K562 (cell line): ENCODE measurements around the gene SND1. TPM values are rescaled to one million over a fixed set of nuclear protein-coding genes. Genes with fewer than 3 reads are reported as not detected.

Source experiments
- ATAC-seq: fragments of 200-7000 bp; cut with Tn5 transposase; 3 replicates; pipeline ENCODE4 v1.9.1; 2020; ENCODE audit warnings: moderate library complexity
- BruUV-seq: library from RNA; stranded (reverse); fragments of 400-500 nt; replicated peaks from 2 replicates; lab custom pipeline; 2021; lab: Mats Ljungman, UMichigan
- CTCF ChIA-PET: fragments of 300-600 bp; formaldehyde crosslinking; extraction: SDS; loops from one replicate; lab custom pipeline; 2021; ENCODE audit warnings: low intra/inter-chr PET ratio; lab: Yijun Ruan, JAX
- POLR2A ChIA-PET: fragments of 300-600, 350-650 bp; sonication (Branson Sonifier 250); formaldehyde crosslinking; extraction: SDS; loops from one replicate; lab custom pipeline; 2021; ENCODE audit warnings: antibody characterized with exemption, inconsistent platforms; lab: Yijun Ruan, JAX
- DNase-seq, 4 experiments: peaks; one replicate each; pipeline versions ENCODE4 v3.0.0 to v3.0.0-alpha.2; 2011 to 2018; ENCODE audit warnings: low spot score in 3 of 4, mixed read lengths in 3 of 4; ENCODE audit errors: extremely low read depth in 1 of 4
- FAIRE-seq: peaks from 2 replicates; lab custom pipeline; 2011; peaks lifted over from hg19 to GRCh38; lab: Jason Lieb, UNC
- H2AFZ ChIP-seq: 2 replicates; pipeline ENCODE4 v1.6.0; 2011; ENCODE audit warnings: low read depth, low read length, control low read depth, inconsistent platforms
- H3K27ac ChIP-seq: fragments of 200-600 bp; 3 replicates; pipeline ENCODE4 v1.8.0; 2011; ENCODE audit warnings: low read depth, mild to moderate bottlenecking, control low read depth, inconsistent platforms, low read length, moderate library complexity, mixed read lengths; ENCODE audit errors: extremely low read depth
- H3K27me3 ChIP-seq, 2 experiments: fragments of 300-600 bp in 1 of 2; 2 replicates in 1 of 2; 3 replicates in 1 of 2; pipeline versions ENCODE4 v1.6.0 to v1.8.0; 2011; ENCODE audit warnings: inconsistent platforms in 2 of 2, low read length in 2 of 2, mild to moderate bottlenecking in 1 of 2, mixed read lengths in 1 of 2, moderate library complexity in 1 of 2; ENCODE audit not compliant: control insufficient read depth in 2 of 2, insufficient read depth in 2 of 2
- H3K36me3 ChIP-seq: fragments of 300-600 bp; 3 replicates; pipeline ENCODE4 v1.8.0; 2011; ENCODE audit warnings: mild to moderate bottlenecking, low read length, inconsistent platforms; ENCODE audit not compliant: control insufficient read depth, insufficient read depth
- H3K4me1 ChIP-seq, 2 experiments: fragments of 200-600 bp in 1 of 2; replicated peaks in 1 of 2; 2 replicates in 1 of 2; 3 replicates in 1 of 2; pipeline versions ENCODE4 v1.5.1 to v1.8.0; 2011; ENCODE audit warnings: inconsistent platforms in 2 of 2, low read length in 2 of 2, mild to moderate bottlenecking in 1 of 2, mixed read lengths in 1 of 2, moderate library complexity in 1 of 2; ENCODE audit not compliant: control insufficient read depth in 2 of 2, insufficient read depth in 2 of 2
- H3K4me2 ChIP-seq: 2 replicates; pipeline ENCODE4 v1.6.1; 2011; ENCODE audit warnings: low read length, control low read depth, inconsistent platforms, mixed read lengths; ENCODE audit not compliant: insufficient read depth
- H3K4me3 ChIP-seq: fragments of 200-600 bp; sonication (generic), shearing (Covaris generic); 2 replicates; pipeline ENCODE4 v1.5.1; 2016; ENCODE audit warnings: control low read depth, inconsistent platforms
- H3K79me2 ChIP-seq: fragments of 200-600 bp; 3 replicates; pipeline ENCODE4 v1.8.0; 2011; ENCODE audit warnings: low read length, inconsistent platforms; ENCODE audit not compliant: control insufficient read depth, insufficient read depth
- H3K9ac ChIP-seq, 2 experiments: 2 replicates each; pipeline versions ENCODE4 v1.6.0 to v1.6.1; 2011; ENCODE audit warnings: low read depth in 2 of 2, low read length in 2 of 2, control low read depth in 1 of 2, inconsistent platforms in 1 of 2, mild to moderate bottlenecking in 1 of 2, mixed read lengths in 1 of 2; ENCODE audit not compliant: insufficient read depth in 1 of 2
- H3K9me1 ChIP-seq: one replicate; pipeline ENCODE4 v1.6.0; 2011; ENCODE audit warnings: inconsistent platforms, mild to moderate bottlenecking, low read length, moderate library complexity; ENCODE audit not compliant: control insufficient read depth, insufficient read depth
- H3K9me3 ChIP-seq: replicated peaks from 2 replicates; pipeline ENCODE4 v1.5.1; 2011; ENCODE audit warnings: low read depth, low read length, inconsistent platforms; ENCODE audit not compliant: control insufficient read depth, insufficient read depth
- H4K20me1 ChIP-seq: replicated peaks from 2 replicates; pipeline ENCODE4 v1.6.1; 2011; ENCODE audit warnings: low read length, inconsistent platforms, mixed read lengths; ENCODE audit not compliant: control insufficient read depth, insufficient read depth
- ARID3B ChIP-seq: fragments of 250-450 bp; sonication (Bioruptor Pico); IDR thresholded peaks from 2 replicates; pipeline ENCODE4 v1.4.0; 2020; ENCODE audit warnings: borderline replicate concordance
- C11orf30 ChIP-seq: fragments of 450-650 bp; IDR thresholded peaks from 2 replicates; pipeline ENCODE4 v1.6.1; 2016; ENCODE audit warnings: low read depth, mild to moderate bottlenecking
- CBX1 ChIP-seq: sonication (generic); IDR thresholded peaks from 2 replicates; pipeline ENCODE4 v1.6.1; 2016; ENCODE audit warnings: antibody characterized with exemption, low read depth, mild to moderate bottlenecking
- CEBPB ChIP-seq: fragments of 450-650 bp; IDR thresholded peaks from 2 replicates; pipeline ENCODE4 v1.6.1; 2016; ENCODE audit warnings: missing genetic modification characterization, missing compliant biosample characterization
- CEBPG ChIP-seq, 3 experiments: fragments of 200-800 bp in 1 of 3; sonication (Bioruptor generic) in 1 of 3; sonication (generic) in 1 of 3; formaldehyde crosslinking in 1 of 3; IDR thresholded peaks in 2 of 3; conservative IDR thresholded peaks in 1 of 3; 2 replicates each; pipeline versions ENCODE4 v1.6.1 to v1.8.0; 2016 to 2022; ENCODE audit warnings: missing compliant biosample characterization in 2 of 3, missing genetic modification characterization in 2 of 3, mild to moderate bottlenecking in 1 of 3, missing genetic modification reagents in 1 of 3
- FOXM1 ChIP-seq, 2 experiments: fragments of 450-650 bp in 1 of 2; sonication (generic) in 1 of 2; formaldehyde crosslinking in 1 of 2; IDR thresholded peaks; 2 replicates each; pipeline versions ENCODE4 v1.6.1 to v1.9.0; 2017 to 2022; ENCODE audit warnings: low read depth in 2 of 2, mild to moderate bottlenecking in 2 of 2, missing genetic modification reagents in 1 of 2, moderate library complexity in 1 of 2
- MAFF ChIP-seq: IDR thresholded peaks from 2 replicates; pipeline ENCODE4 v1.6.1; 2012; ENCODE audit warnings: low read length, improper control_type of control experiment
- MAFG ChIP-seq: fragments of 450-650 bp; conservative IDR thresholded peaks from 2 replicates; pipeline ENCODE4 v1.6.1; 2016; ENCODE audit warnings: missing genetic modification characterization, missing compliant biosample characterization
- MAFK ChIP-seq: IDR thresholded peaks from 2 replicates; pipeline ENCODE4 v1.6.1; 2011; ENCODE audit warnings: low read length, improper control_type of control experiment
- NCOA6 ChIP-seq: fragments of 450-650 bp; IDR thresholded peaks from 2 replicates; pipeline ENCODE4 v1.6.1; 2017; ENCODE audit warnings: mild to moderate bottlenecking
- NR2F6 ChIP-seq: fragments of 450-650 bp; formaldehyde crosslinking; IDR thresholded peaks from 2 replicates; pipeline ENCODE4 v1.4.0; 2020; ENCODE audit warnings: mild to moderate bottlenecking
- OTX1 ChIP-seq: fragments of 450-650 bp; formaldehyde crosslinking; IDR thresholded peaks from 2 replicates; pipeline ENCODE4 v1.4.0; 2022; ENCODE audit warnings: mild to moderate bottlenecking
- RFX7 ChIP-seq: fragments of 250-450 bp; sonication (Bioruptor Pico); IDR thresholded peaks from 2 replicates; pipeline ENCODE4 v1.5.1; 2021; ENCODE audit warnings: mild to moderate bottlenecking
- SMAD2 ChIP-seq: fragments of 150-350 bp; IDR thresholded peaks from 2 replicates; pipeline ENCODE4 v1.6.1; 2014; ENCODE audit warnings: low read depth, mild to moderate bottlenecking, low read length
- TGIF2 ChIP-seq: sonication (generic); formaldehyde crosslinking; IDR thresholded peaks from 2 replicates; pipeline ENCODE4 v1.8.1; 2022; ENCODE audit warnings: mild to moderate bottlenecking, missing genetic modification reagents, moderate library complexity
- YY1 ChIP-seq, 3 experiments: IDR thresholded peaks; 2 replicates each; pipeline ENCODE4 v1.6.1; 2011; ENCODE audit warnings: low read length in 2 of 3, mild to moderate bottlenecking in 2 of 3, moderate library complexity in 2 of 3, borderline replicate concordance in 1 of 3, control low read depth in 1 of 3, low read depth in 1 of 3; ENCODE audit not compliant: insufficient read depth in 3 of 3, insufficient replicate concordance in 2 of 3, control insufficient read depth in 1 of 3, insufficient read length in 1 of 3; ENCODE audit errors: extremely low read depth in 1 of 3
- ZBTB5 ChIP-seq: fragments of 450-650 bp; IDR thresholded peaks from 2 replicates; pipeline ENCODE4 v1.6.1; 2017; ENCODE audit warnings: antibody characterized with exemption
- ZNF165 ChIP-seq: fragments of 250-450 bp; sonication (Bioruptor Pico); IDR thresholded peaks from 2 replicates; pipeline ENCODE4 v1.4.0; 2020; ENCODE audit warnings: borderline replicate concordance
- ZNF316 ChIP-seq: fragments of 450-650 bp; IDR thresholded peaks from 2 replicates; pipeline ENCODE4 v1.6.1; 2016
- ZNF586 ChIP-seq: fragments of 450-650 bp; formaldehyde crosslinking; conservative IDR thresholded peaks from 2 replicates; pipeline ENCODE4 v1.4.0; 2020; ENCODE audit warnings: mild to moderate bottlenecking, moderate library complexity
- WGBS: fragments of 100-300 bp; shearing (Covaris generic); methylation state at CpG from one replicate; pipeline ENCODE4 v1.1.6; 2016; ENCODE audit warnings: low coverage, mixed read lengths; ENCODE audit not compliant: insufficient coverage; ENCODE audit errors: missing lambda C conversion rate; 5-methylcytosine and 5-hydroxymethylcytosine counted together
- in situ Hi-C: fragments of 300-500 bp; cut with MboI; formaldehyde crosslinking; loops from 4 replicates; pipeline ENCODE4 v1.15.0; 2018; ENCODE audit warnings: inconsistent platforms, mixed read lengths
- intact Hi-C: fragments of 100-400 bp; cut with micrococcal nuclease; formaldehyde crosslinking; loops from 2 replicates; pipeline ENCODE4 v1.14.2; 2022
- polyA plus RNA-seq, 8 experiments: library from polyadenylated mRNA; depleted of rRNA in 4 of 8; stranded (reverse) in 5 of 8; unstranded in 3 of 8; fragments of >200 nt; fragmentation: Nextera tagmentation in 2 of 8; fragmentation: Illumina TruSeq in 1 of 8; extraction: Ambion mirVana in 2 of 8; extraction: Trizol in 1 of 8; gene quantifications; 2 replicates each; pipeline versions ENCODE4 v1.2.1 to v1.2.3, GENCODE V29; 2011 to 2014; ENCODE audit warnings: inconsistent platforms in 1 of 8, missing spikeins in 1 of 8
- total RNA-seq, 7 experiments: library from RNA; depleted of rRNA in 6 of 7; stranded (reverse); fragments of >200 nt in 6 of 7; fragmentation: Illumina TruSeq in 2 of 7; extraction: Trizol in 2 of 7; gene quantifications; 2 replicates each; pipeline versions ENCODE4 v1.2.1 to v1.2.3, GENCODE V29; 2011 to 2021; ENCODE audit warnings: low replicate concordance in 1 of 7

The SND1 gene
- total and polyA plus RNA-seq, 9 of the 15 experiments (the other 6 are each of a cell fraction or from before 2014, with no cell fraction given) = 46.5 to 307 (median 191) TPM

- Histone ChIP-seq H4K20me1 (no peaks in the 10 kb centered on the region), H3K36me3 (peaks cover 47% of the 10 kb centered on the region; the same call in 2 of the 3 replicates), H3K27ac (no peak overlapping the region), H3K9ac (no peak overlapping the region), H3K79me2 (peaks cover 2% of the 10 kb centered on the region; the same call in 1 of the 3 replicates), H3K4me1 (no peaks in the 10 kb centered on the region), H3K4me2 (no peak overlapping the region), H3K27me3 (no peaks in the 10 kb centered on the region), H3K4me3 (no peak overlapping the region), H3K9me1 (no peaks in the 10 kb centered on the region), H3K9me3 (no peaks in the 10 kb centered on the region), H2AFZ (no peak overlapping the region)
- no peak for ATAC-seq
- ChIA-PET POLR2A (interaction anchor here (1.0 to 2.3 kb wide), 6 partner anchors 10 to 35 kb away, joined by 3 to 11 read pairs (median 4); no protein-coding TSS in a partner anchor), CTCF (no interaction called here)
- no peak for FAIRE-seq
- 81% methylated on average over 9 of the region's 9 CpGs for WGBS
- no peak for DNase-seq
- in situ Hi-C loops = no loop called here
- intact Hi-C loops = no loop called here
- no TSS peak for BruUV-seq
- peak; percentile 58 for TF ChIP-seq MAFF
- TF ChIP-seq NR2F6 (CRISPR knock-in tag) = no peak
- TF ChIP-seq ARID3B (CRISPR knock-in tag) = no peak
- TF ChIP-seq C11orf30 = peak; percentile 74
- no peak for TF ChIP-seq SMAD2
- TF ChIP-seq ZNF586 (CRISPR knock-in tag) = no peak
- no peak for TF ChIP-seq ZNF165 (CRISPR knock-in tag)
- TF ChIP-seq ZBTB5 = no peak
- no peak for TF ChIP-seq TGIF2 (CRISPR knock-in tag)
- TF ChIP-seq FOXM1 (IDR thresholded peaks at IDR 0.05; ENCODE audit: low read depth) = no peak
- TF ChIP-seq FOXM1 (CRISPR knock-in tag; IDR thresholded peaks at IDR 0.05; ENCODE audit: low read depth) = no peak
- TF ChIP-seq MAFG (tag) = peak; percentile 62
- TF ChIP-seq NCOA6 = no peak
- peak; percentile 61 for TF ChIP-seq MAFK
- TF ChIP-seq CEBPB = peak; percentile 60
- no peak for TF ChIP-seq CBX1
- no peak for TF ChIP-seq YY1 (IDR thresholded peaks at IDR 0.05; ENCODE audit: borderline replicate concordance in 1 of 3, control insufficient read depth in 1 of 3, extremely low read depth in 1 of 3, insufficient read depth in 3 of 3, insufficient read length in 1 of 3, insufficient replicate concordance in 2 of 3, low read depth in 1 of 3, low read length in 2 of 3)
- peak; percentile 84 for TF ChIP-seq ZNF316
- TF ChIP-seq OTX1 (CRISPR knock-in tag) = no peak
- no peak for TF ChIP-seq CEBPG (CRISPR knock-in tag; IDR thresholded peaks at IDR 0.05)
- peak; percentile 34 to 65 for TF ChIP-seq CEBPG (tag; conservative IDR thresholded peaks at IDR 0.05 in 1 of 2, IDR thresholded peaks at IDR 0.05 in 1 of 2)
- no peak for TF ChIP-seq RFX7 (CRISPR knock-in tag)
These were observed 309.9 kb downstream of the SND1 start for GRCh38 chr7:127961786-127962453.
